ENCODE measurements around the gene CXCL10.

CXCL10 gene

GRCh38 chr4:75989846-75990528 lies 33.3 kb downstream of the CXCL10 start:
- DNase-seq = no peak

DNA sequence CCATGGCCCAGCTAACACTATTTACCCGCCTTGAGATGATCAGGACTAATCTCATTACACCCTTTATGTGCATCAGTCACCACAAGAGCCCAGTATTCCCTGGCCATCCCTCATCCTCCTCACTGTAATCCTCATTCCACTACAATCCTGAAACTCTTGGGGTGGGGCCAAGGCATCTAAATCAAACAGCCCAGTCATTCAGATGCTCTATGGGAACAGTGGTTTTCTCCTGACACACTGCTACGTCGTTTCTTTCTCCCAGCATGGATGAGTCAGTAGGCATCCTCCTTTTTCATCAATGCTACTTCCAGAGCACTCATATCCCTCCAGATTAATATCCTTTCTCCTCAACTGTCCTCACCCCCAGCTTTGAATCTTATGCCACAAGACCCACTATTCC lies 38.2 kb downstream of the CXCL10 start:
- no peak for DNase-seq

DNA sequence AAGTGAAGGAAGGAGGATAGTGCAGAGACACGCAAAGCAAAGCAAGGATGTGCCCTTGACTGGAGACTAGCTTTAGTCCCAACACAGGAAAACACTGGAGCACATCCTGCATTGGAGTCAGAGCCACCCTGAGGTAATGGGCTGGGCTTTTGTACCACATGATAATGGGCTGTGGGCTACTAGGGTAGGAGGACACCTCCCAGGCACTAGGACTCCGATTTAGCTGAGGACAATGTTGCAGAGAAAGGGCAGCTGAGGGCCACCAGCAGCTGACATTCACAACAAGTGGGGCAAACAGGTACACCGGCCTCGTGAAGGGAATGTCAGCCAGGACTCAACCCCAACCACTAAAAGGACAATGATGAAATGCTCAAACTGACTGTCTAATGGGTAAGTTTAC lies 42.7 kb downstream of the CXCL10 start:
- DNase-seq = no peak

GRCh38 chr4:75976177-75976576 lies 47.1 kb downstream of the CXCL10 start:
- DNase-seq = no peak

DNA sequence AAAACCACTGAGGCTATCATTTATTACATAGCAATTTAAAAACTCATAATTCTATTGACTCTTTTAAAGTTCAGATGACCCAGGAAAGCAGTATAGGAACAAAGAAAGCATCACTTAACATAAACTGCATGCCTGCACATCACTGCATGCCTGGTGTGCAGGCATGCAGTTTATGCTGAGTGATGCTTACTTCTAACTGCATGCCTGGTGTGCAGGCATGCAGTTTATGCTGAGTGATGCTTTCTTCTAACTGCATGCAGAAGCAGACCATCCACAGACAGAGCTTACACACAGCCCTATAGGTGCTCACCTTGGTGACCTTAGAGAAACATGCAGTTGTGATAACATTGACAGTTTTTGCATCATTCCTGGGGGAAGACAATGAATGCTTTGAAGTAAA lies 49.5 kb downstream of the CXCL10 start:
- no peak for DNase-seq
